Esophagus muscularis mucosa (tissue), 4 donors: Measurements from ENCODE around the gene KANSL2. TPM values are rescaled to one million over a fixed set of nuclear protein-coding genes. Genes with fewer than 3 reads are reported as not detected.
"Not testable (repeated sequence)": the region's sequence is repeated elsewhere in the genome, so short reads cannot be mapped to it uniquely, and the experiment has no call there.

Experiments
- DNase-seq: peaks from one replicate; pipeline ENCODE4 v3.0.0-alpha.2; 2017; ENCODE audit errors: extremely low spot score
- H3K27ac ChIP-seq, 4 donors: fragments of 200-600 bp; sonication (generic); replicated peaks in 1 of 4; 1 replicate in 3 of 4; 2 replicates in 1 of 4; pipeline ENCODE4 v1.5.1; 2016 to 2019; ENCODE audit warnings: mild to moderate bottlenecking in 1 of 4
- H3K27me3 ChIP-seq, 4 donors: fragments of 200-600 bp; sonication (generic); one replicate each; pipeline versions ENCODE4 v1.5.1 to v1.6.0; 2016 to 2019
- H3K36me3 ChIP-seq, 4 donors: fragments of 200-600 bp; sonication (generic); one replicate each; pipeline ENCODE4 v1.5.1; 2016 to 2019
- H3K4me1 ChIP-seq, 4 donors: fragments of 200-600 bp; sonication (generic); one replicate each; pipeline ENCODE4 v1.5.1; 2016 to 2019
- H3K4me3 ChIP-seq, 4 donors: fragments of 200-600 bp; sonication (generic); 1 replicate in 2 of 4; 2 replicates in 2 of 4; pipeline ENCODE4 v1.5.1; 2016 to 2019; ENCODE audit warnings: mild to moderate bottlenecking in 4 of 4, moderate library complexity in 1 of 4
- H3K9me3 ChIP-seq, 4 donors: fragments of 200-600 bp; sonication (generic); 1 replicate in 3 of 4; 2 replicates in 1 of 4; pipeline ENCODE4 v1.5.1; 2016 to 2019
- EP300 ChIP-seq: sonication (generic); formaldehyde crosslinking; IDR thresholded peaks from one replicate; pipeline ENCODE4 v1.6.1; 2017; ENCODE audit warnings: antibody characterized with exemption
- POLR2A ChIP-seq: fragments of 450-650 bp; IDR thresholded peaks from one replicate; pipeline ENCODE4 v1.6.1; 2017; ENCODE audit warnings: antibody characterized with exemption, moderate library complexity, mild to moderate bottlenecking, low read depth
- POLR2AphosphoS5 ChIP-seq, 2 donors: sonication (generic); formaldehyde crosslinking; IDR thresholded peaks; one replicate each; pipeline ENCODE4 v1.6.1; 2017; ENCODE audit warnings: antibody characterized with exemption in 2 of 2
- WGBS: methylation state at CpG from one replicate; pipeline ENCODE4 v1.1.5; 2018; 5-methylcytosine and 5-hydroxymethylcytosine counted together
- intact Hi-C: fragments of 100-400 bp; cut with DNase I; formaldehyde crosslinking; loops from one replicate; pipeline ENCODE4 v1.15.1; 2023
- total RNA-seq, 4 donors: library from RNA; depleted of rRNA; stranded (reverse); fragments of >200 nt; gene quantifications; one replicate each; pipeline versions ENCODE4 v1.1.0 to v1.2.1, GENCODE V29; 2016
- TF ChIP-seq, protein P1 (sequence below), 3 experiments: fragments of 200-600 bp in 2 of 3; fragments of 450-650 bp in 1 of 3; sonication (generic) in 2 of 3; IDR thresholded peaks; one replicate each; pipeline ENCODE4 v1.5.1; 2017 to 2019; ENCODE audit warnings: antibody characterized with exemption in 3 of 3, mild to moderate bottlenecking in 2 of 3, moderate library complexity in 1 of 3

The KANSL2 gene
- total RNA-seq, 4 donors from 2014 or later: 41.3 to 58.8 (median 43.4) TPM

DNA sequence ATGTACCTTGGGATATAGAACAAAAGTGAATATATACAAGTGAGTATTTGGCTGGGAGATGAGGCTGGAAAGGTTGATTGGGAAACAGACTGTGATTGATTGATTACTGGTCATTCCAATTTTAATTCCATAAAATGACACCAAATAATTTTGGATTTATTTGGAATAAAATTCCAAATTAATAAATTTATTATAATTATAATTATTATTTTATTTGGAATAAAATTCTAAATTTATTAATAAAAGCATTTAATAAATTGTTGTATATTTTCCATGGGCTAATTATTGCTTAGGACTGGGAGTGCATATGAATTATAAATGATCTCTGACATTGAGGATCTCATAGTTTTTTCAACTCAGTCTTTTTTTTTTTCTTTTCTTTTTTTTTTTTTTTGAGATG is 51.7 kb downstream of the KANSL2 start:
- intact Hi-C loops: no loop called here
- no peak overlapping the region for H3K27ac ChIP-seq
- no peaks in the 10 kb centered on the region for H3K9me3 ChIP-seq

DNA sequence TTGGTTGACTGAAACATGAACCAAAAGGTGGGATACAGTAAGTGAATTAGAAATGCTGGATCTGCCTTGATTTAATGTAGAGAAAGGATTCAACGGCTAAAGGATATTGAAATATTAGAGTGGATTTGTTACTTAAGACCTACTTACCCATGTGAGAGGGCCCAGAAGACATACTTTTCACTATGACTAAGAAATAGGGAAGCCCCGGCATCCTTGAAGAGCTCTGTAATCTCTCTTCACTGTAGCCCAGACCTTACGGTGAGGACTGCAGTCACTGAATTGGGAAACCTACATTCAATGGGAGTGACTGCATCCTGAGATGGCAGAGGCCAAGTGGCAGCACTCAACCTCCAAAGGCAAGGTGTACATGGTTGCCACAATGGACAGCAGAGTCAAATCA is 52.5 kb downstream of the KANSL2 start:
- no peak for DNase-seq
- no peaks in the 10 kb centered on the region for H3K4me1 ChIP-seq
- intact Hi-C loops: no loop called here
- H3K4me3 ChIP-seq: no peak overlapping the region
- H3K36me3 ChIP-seq: no peaks in the 10 kb centered on the region
- H3K9me3 ChIP-seq: no peaks in the 10 kb centered on the region
- WGBS: 97% methylated on average over 3 of the region's 3 CpGs
- no peak for TF ChIP-seq EP300
- TF ChIP-seq POLR2A: no peak
- TF ChIP-seq POLR2AphosphoS5 (IDR thresholded peaks at IDR 0.05): no peak
- no peak overlapping the region for H3K27ac ChIP-seq
- H3K27me3 ChIP-seq: peaks cover 0 to 8% (median 2%) of the 10 kb centered on the region in 4 donors

More for the DNA sequence above, 51.7 kb downstream of the KANSL2 start:
- TF ChIP-seq POLR2A: no peak
- TF ChIP-seq EP300: no peak
- TF ChIP-seq, protein P1, sequence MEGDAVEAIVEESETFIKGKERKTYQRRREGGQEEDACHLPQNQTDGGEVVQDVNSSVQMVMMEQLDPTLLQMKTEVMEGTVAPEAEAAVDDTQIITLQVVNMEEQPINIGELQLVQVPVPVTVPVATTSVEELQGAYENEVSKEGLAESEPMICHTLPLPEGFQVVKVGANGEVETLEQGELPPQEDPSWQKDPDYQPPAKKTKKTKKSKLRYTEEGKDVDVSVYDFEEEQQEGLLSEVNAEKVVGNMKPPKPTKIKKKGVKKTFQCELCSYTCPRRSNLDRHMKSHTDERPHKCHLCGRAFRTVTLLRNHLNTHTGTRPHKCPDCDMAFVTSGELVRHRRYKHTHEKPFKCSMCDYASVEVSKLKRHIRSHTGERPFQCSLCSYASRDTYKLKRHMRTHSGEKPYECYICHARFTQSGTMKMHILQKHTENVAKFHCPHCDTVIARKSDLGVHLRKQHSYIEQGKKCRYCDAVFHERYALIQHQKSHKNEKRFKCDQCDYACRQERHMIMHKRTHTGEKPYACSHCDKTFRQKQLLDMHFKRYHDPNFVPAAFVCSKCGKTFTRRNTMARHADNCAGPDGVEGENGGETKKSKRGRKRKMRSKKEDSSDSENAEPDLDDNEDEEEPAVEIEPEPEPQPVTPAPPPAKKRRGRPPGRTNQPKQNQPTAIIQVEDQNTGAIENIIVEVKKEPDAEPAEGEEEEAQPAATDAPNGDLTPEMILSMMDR (IDR thresholded peaks at IDR 0.05): no peak
- no peak for TF ChIP-seq POLR2AphosphoS5 (IDR thresholded peaks at IDR 0.05)
- DNase-seq: no peak
- no peaks in the 10 kb centered on the region for H3K4me1 ChIP-seq
- no peaks in the 10 kb centered on the region for H3K36me3 ChIP-seq
- H3K27me3 ChIP-seq: peaks cover 0 to 8% (median 2%) of the 10 kb centered on the region in 4 donors
- H3K4me3 ChIP-seq: no peak overlapping the region

DNA sequence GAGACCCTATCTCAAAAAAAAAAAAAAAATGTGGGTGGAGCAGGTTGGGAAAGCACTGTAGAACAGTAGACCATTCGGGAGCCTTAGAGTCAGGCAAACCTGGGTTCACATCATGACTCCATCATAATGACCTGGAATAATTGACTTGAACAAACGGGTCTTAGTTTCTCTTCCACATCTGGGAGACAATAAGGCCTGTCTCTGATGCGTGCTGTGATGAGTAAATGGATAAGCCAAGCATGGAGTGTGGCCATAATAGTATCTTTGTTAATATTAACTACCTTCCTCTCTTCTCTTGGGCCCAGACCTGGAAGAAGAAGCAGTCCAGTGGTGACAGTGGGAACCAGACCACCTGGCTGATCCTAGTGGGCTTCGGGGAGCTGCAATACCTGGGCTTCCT is 54.5 kb downstream of the KANSL2 start:
- Histone ChIP-seq H3K36me3 (no peaks in the 10 kb centered on the region), H3K27ac (no peak overlapping the region), H3K27me3 (peaks cover 0 to 8% (median 2%) of the 10 kb centered on the region in 4 donors), H3K9me3 (no peaks in the 10 kb centered on the region), H3K4me3 (no peak overlapping the region), H3K4me1 (no peaks in the 10 kb centered on the region)
- TF ChIP-seq POLR2A (no peak), POLR2AphosphoS5 (IDR thresholded peaks at IDR 0.05) (no peak), EP300 (no peak)
- TF ChIP-seq, protein P1 (IDR thresholded peaks at IDR 0.05): no peak
- intact Hi-C loops: no loop called here
- 82% methylated on average over 4 of the region's 4 CpGs for WGBS
- DNase-seq: no peak

DNA sequence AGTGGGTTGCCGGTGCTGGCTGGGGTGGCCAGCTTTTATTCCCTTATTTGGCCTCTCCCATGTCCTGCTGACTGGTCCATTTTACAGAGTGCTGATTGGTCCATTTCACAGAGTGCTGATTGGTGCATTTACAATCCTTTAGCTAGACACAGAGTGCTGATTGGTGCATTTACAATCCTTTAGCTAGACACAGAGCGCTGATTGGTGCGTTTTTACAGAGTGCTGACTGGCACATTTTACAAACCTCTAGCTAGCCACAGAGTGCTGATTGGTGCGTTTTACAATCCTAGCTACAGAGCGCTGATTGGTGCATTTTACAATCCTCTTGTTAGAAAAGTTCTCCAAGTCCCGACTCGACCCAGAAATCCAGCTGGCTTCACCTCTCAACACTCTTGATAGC is 59.0 kb downstream of the KANSL2 start:
- DNase-seq, intact Hi-C loops, H3K9me3 ChIP-seq, H3K27me3 ChIP-seq, H3K4me1 ChIP-seq, H3K27ac ChIP-seq, H3K36me3 ChIP-seq, H3K4me3 ChIP-seq: not testable (repeated sequence)
- 91% methylated on average over 7 of the region's 7 CpGs for WGBS

DNA sequence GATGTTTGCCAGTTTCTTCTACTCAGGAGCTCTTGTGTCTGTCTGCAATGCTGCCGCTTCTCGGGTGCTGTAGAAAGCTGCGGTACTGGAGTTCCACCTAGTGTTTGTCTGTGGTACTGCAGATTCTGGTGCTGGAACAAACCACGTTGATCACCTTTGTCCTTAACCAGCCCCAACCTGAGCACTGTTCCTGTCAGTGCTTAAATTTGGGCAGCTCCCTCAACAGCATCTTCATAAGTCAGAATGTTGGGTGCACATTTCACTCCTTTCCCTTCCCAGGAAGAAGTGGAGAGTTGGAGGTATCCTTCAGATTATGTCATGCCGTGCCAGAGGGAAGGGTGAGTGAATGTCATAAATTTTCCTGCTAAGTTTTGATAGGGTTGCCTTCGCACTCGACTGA is 63.5 kb downstream of the KANSL2 start:
- Histone ChIP-seq H3K4me1 (no peaks in the 10 kb centered on the region), H3K36me3 (no peaks in the 10 kb centered on the region), H3K27me3 (peaks cover 0 to 25% (median 0%) of the 10 kb centered on the region in 4 donors), H3K27ac (no peak overlapping the region), H3K4me3 (no peak overlapping the region), H3K9me3 (peaks cover 0 to 7% (median 1%) of the 10 kb centered on the region in 4 donors)
- TF ChIP-seq POLR2A (no peak), POLR2AphosphoS5 (IDR thresholded peaks at IDR 0.05) (no peak), EP300 (no peak)
- TF ChIP-seq, protein P1 (IDR thresholded peaks at IDR 0.05): peak; percentile 85 to 97 (median 95)
- intact Hi-C loops: loop anchor here (5.0 kb wide), 1 partner anchor 76 kb away; no protein-coding TSS in a partner anchor
- peak; percentile 93 for DNase-seq
- WGBS: 19% methylated on average over 7 of the region's 7 CpGs

DNA sequence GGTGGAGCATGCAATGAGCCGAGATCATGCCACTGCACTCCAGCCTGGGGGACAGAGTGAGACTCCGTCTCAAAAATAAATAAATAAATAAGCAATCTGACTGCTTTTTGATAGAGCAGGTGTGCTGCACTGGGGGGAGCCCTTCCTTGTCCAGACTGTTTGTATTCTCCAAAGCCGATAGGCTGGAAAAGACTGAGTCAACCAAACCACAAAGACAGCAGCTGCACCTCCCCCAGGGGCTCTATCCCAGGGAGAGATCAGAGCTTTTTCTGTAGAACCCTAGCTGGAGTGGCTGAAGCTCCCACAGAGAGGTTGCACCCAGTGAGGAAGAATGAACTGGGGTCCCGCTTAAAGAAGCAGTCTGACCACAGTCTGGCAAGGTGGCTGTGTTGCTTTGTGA is 66.4 kb downstream of the KANSL2 start:
- no peak for DNase-seq
- no peak for TF ChIP-seq POLR2A
- no peak for TF ChIP-seq POLR2AphosphoS5 (IDR thresholded peaks at IDR 0.05)
- H3K4me3 ChIP-seq: no peak overlapping the region
- H3K9me3 ChIP-seq: peaks cover 0 to 15% (median 9%) of the 10 kb centered on the region in 4 donors
- 83% methylated on average over 4 of the region's 4 CpGs for WGBS
- no peak overlapping the region for H3K27ac ChIP-seq
- no peaks in the 10 kb centered on the region for H3K36me3 ChIP-seq
- intact Hi-C loops: loop anchor here (5.0 kb wide), 1 partner anchor 73 kb away; no protein-coding TSS in a partner anchor
- H3K4me1 ChIP-seq: no peaks in the 10 kb centered on the region
- peaks cover 0 to 25% (median 0%) of the 10 kb centered on the region in 4 donors for H3K27me3 ChIP-seq
